Ureter (tissue), 1 donor: Measurements from ENCODE around the gene LYAR. TPM values are rescaled to one million over a fixed set of nuclear protein-coding genes. Genes with fewer than 3 reads are reported as not detected.

Source experiments
- total RNA-seq: library from RNA; stranded (reverse); gene quantifications from one replicate; pipeline ENCODE4 v1.2.4, GENCODE V29; 2023
- donor health status: DM: yes; HTN: yes; CAD: no.

The LYAR gene
- total RNA-seq, 1 donor from 2014 or later, result 14.6 TPM

Other genes starting within 250 kb of the LYAR start
- gene OTOP1, start 63.2 kb downstream of the LYAR start, total RNA-seq, result not detected
- 26.8 TPM for gene TMEM128, start 41.9 kb downstream of the LYAR start, total RNA-seq
- 11.9 TPM for gene ZBTB49, start 97 bp upstream of the LYAR start, total RNA-seq
- 28.3 TPM for gene NSG1, start 96.9 kb upstream of the LYAR start, total RNA-seq